Measurements from ENCODE around the gene CYSLTR2.

The CYSLTR2 gene

GRCh38 chr13:48653472-48653939 is at the start of gene CYSLTR2:
CYSLTR2 (plus strand) TSS chr13:48653929; CDS start chr13:48706818, 52,889 bp downstream.
- peak; percentile 25 for DNase-seq (ENCODE audit: low read depth)
- no peak for TF ChIP-seq CTCF (IDR thresholded peaks at IDR 0.05; ENCODE audit: low read depth, low read length, missing control alignments)

GRCh38 chr13:48615049-48615448 is 38.7 kb upstream of the CYSLTR2 start:
- no peak overlapping the region for H3K4me3 ChIP-seq (ENCODE audit: low read depth, low read length)
- no peak for DNase-seq (ENCODE audit: low read depth)
- TF ChIP-seq CTCF (IDR thresholded peaks at IDR 0.05; ENCODE audit: low read depth, low read length, missing control alignments): no peak

More at GRCh38 chr13:48653472-48653939, at the start of gene CYSLTR2:
- H3K4me3 ChIP-seq (ENCODE audit: low read depth, low read length): no peak within 1 kb of the TSS

DNA sequence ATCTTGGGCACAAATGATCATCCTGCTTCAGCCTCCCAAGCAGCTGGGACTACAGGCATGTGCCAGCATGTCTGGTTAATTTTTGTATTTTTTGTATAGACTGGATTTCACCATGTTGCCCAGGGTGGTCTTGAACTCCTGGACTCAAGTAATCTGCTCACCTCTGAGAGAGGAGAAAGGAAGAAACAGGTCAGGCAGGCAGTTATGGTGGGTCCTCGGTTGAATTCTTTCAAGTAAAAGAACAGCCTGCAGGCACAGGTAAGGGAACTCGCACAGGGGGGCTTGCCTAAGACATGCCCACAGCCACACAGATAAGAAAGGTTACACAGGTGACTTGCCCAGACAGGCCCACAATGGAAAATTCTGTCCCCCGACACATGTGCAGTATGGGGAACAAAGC is 34.8 kb upstream of the CYSLTR2 start:
- DNase-seq (ENCODE audit: low read depth): no peak
- TF ChIP-seq CTCF (IDR thresholded peaks at IDR 0.05; ENCODE audit: low read depth, low read length, missing control alignments): no peak
- no peak overlapping the region for H3K4me3 ChIP-seq (ENCODE audit: low read depth, low read length)

GRCh38 chr13:48621056-48621455 is 32.7 kb upstream of the CYSLTR2 start:
- TF ChIP-seq CTCF (IDR thresholded peaks at IDR 0.05; ENCODE audit: low read depth, low read length, missing control alignments): no peak
- no peak for DNase-seq (ENCODE audit: low read depth)
- H3K4me3 ChIP-seq (ENCODE audit: low read depth, low read length): no peak overlapping the region

DNA sequence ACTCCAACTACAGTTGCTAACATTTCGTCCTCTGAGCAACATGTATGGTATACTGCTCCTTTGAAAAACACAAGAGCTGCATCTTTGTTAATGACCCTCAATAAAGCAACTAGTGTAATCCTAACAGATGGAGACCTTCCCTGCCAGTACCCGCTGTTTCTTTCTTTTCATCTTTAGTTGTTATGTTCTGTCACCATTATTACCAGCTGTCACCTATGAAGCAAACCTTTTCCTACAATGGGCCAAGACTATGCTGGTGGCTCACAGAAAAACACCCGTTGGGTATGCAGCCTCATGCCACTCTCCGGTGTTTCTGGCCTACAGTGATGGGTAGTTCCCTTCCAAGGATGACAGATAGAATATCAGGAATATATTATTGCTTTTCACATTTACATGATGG is 29.7 kb upstream of the CYSLTR2 start:
- no peak for DNase-seq (ENCODE audit: low read depth)
- TF ChIP-seq CTCF (IDR thresholded peaks at IDR 0.05; ENCODE audit: low read depth, low read length, missing control alignments): no peak
- no peak overlapping the region for H3K4me3 ChIP-seq (ENCODE audit: low read depth, low read length)

GRCh38 chr13:48624858-48625257 is 28.9 kb upstream of the CYSLTR2 start:
- no peak for DNase-seq (ENCODE audit: low read depth)
- no peak for TF ChIP-seq CTCF (IDR thresholded peaks at IDR 0.05; ENCODE audit: low read depth, low read length, missing control alignments)

GRCh38 chr13:48625413-48626076 is 28.2 kb upstream of the CYSLTR2 start:
- TF ChIP-seq CTCF (IDR thresholded peaks at IDR 0.05; ENCODE audit: low read depth, low read length, missing control alignments): no peak
- no peak overlapping the region for H3K4me3 ChIP-seq (ENCODE audit: low read depth, low read length)
- no peak for DNase-seq (ENCODE audit: low read depth)

More at GRCh38 chr13:48624858-48625257, 28.9 kb upstream of the CYSLTR2 start:
- no peak overlapping the region for H3K4me3 ChIP-seq (ENCODE audit: low read depth, low read length)
